ENCODE results near the gene ERCC4.

DNA sequence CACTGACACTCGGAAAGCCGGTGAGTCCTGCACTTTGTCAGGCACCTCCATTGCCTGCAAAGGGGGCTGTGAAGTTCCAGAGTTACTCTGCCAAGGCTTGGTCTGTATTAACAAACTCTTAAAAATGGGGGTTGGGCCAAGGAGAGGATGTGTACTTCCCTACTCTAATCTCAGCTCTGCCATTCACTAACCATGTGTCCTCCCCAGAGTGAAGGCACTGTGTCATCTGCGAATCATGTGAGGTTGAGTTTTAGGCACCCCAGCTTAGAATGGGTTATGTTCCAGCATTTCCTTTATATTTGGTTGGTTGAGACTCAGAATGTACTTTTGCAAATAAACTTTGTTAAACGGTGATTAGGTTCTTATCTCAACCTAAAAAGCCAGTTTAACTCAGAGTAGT, 24.9 kb downstream of the ERCC4 start:
- no peak for TF ChIP-seq POLR2A (IDR thresholded peaks at IDR 0.05)
- TF ChIP-seq, protein P1, sequence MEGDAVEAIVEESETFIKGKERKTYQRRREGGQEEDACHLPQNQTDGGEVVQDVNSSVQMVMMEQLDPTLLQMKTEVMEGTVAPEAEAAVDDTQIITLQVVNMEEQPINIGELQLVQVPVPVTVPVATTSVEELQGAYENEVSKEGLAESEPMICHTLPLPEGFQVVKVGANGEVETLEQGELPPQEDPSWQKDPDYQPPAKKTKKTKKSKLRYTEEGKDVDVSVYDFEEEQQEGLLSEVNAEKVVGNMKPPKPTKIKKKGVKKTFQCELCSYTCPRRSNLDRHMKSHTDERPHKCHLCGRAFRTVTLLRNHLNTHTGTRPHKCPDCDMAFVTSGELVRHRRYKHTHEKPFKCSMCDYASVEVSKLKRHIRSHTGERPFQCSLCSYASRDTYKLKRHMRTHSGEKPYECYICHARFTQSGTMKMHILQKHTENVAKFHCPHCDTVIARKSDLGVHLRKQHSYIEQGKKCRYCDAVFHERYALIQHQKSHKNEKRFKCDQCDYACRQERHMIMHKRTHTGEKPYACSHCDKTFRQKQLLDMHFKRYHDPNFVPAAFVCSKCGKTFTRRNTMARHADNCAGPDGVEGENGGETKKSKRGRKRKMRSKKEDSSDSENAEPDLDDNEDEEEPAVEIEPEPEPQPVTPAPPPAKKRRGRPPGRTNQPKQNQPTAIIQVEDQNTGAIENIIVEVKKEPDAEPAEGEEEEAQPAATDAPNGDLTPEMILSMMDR (IDR thresholded peaks at IDR 0.05) = no peak
